Stomach (tissue), 4 donors: ENCODE results near the gene ASAP2.

ENCODE experiments used
- POLR2AphosphoS5 ChIP-seq, 3 donors: sonication (generic); formaldehyde crosslinking; IDR thresholded peaks; one replicate each; pipeline ENCODE4 v1.6.1; 2016; ENCODE audit warnings: antibody characterized with exemption in 3 of 3
- TF ChIP-seq, protein P1 (sequence below), 7 experiments: fragments of 450-650 bp in 4 of 7; fragments of 200-600 bp in 3 of 7; sonication (generic) in 3 of 7; IDR thresholded peaks; one replicate each; pipeline ENCODE4 v1.5.1; 2016 to 2019; ENCODE audit warnings: antibody characterized with exemption in 7 of 7, control low read depth in 2 of 7, mild to moderate bottlenecking in 1 of 7

- TF ChIP-seq, protein P1, sequence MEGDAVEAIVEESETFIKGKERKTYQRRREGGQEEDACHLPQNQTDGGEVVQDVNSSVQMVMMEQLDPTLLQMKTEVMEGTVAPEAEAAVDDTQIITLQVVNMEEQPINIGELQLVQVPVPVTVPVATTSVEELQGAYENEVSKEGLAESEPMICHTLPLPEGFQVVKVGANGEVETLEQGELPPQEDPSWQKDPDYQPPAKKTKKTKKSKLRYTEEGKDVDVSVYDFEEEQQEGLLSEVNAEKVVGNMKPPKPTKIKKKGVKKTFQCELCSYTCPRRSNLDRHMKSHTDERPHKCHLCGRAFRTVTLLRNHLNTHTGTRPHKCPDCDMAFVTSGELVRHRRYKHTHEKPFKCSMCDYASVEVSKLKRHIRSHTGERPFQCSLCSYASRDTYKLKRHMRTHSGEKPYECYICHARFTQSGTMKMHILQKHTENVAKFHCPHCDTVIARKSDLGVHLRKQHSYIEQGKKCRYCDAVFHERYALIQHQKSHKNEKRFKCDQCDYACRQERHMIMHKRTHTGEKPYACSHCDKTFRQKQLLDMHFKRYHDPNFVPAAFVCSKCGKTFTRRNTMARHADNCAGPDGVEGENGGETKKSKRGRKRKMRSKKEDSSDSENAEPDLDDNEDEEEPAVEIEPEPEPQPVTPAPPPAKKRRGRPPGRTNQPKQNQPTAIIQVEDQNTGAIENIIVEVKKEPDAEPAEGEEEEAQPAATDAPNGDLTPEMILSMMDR (IDR thresholded peaks at IDR 0.05): no peak
- TF ChIP-seq POLR2AphosphoS5 (IDR thresholded peaks at IDR 0.05): no peak
Observed at GRCh38 chr2:9332136-9332852, 125.7 kb downstream of the ASAP2 start.
